SK-N-SH treated with all-trans-retinoic acid at 6 μM for 48 hours (cell line): ENCODE data around the gene KBTBD4.
A peak's percentile ranks its signal among the peaks of the same experiment; 100 is the strongest.
"Not testable (repeated sequence)": the region's sequence is repeated elsewhere in the genome, so short reads cannot be mapped to it uniquely, and the experiment has no call there.

Experiments used
- ATAC-seq: fragments of 200-7000 bp; cut with Tn5 transposase; 3 replicates; pipeline ENCODE4 v1.9.1; 2020; ENCODE audit warnings: mild to moderate bottlenecking, moderate library complexity
- ARNTL ChIP-seq: fragments of 450-650 bp; formaldehyde crosslinking; IDR thresholded peaks from 2 replicates; pipeline ENCODE4 v1.5.0; 2020; ENCODE audit warnings: low read depth, mild to moderate bottlenecking, moderate library complexity, borderline replicate concordance
- BACH2 ChIP-seq: fragments of 250-450 bp; sonication (Bioruptor Pico); IDR thresholded peaks from 2 replicates; pipeline ENCODE4 v1.9.0; 2021; ENCODE audit warnings: mild to moderate bottlenecking, borderline replicate concordance
- CREB5 ChIP-seq: fragments of 250-450 bp; sonication (Bioruptor Pico); IDR thresholded peaks from 2 replicates; pipeline ENCODE4 v1.5.1; 2020; ENCODE audit warnings: low read depth, mild to moderate bottlenecking, moderate library complexity
- CSDC2 ChIP-seq: fragments of 250-450 bp; sonication (Bioruptor Pico); IDR thresholded peaks from 2 replicates; pipeline ENCODE4 v1.5.0; 2020; ENCODE audit warnings: mild to moderate bottlenecking, moderate library complexity
- ESRRG ChIP-seq: fragments of 250-450 bp; sonication (Bioruptor Pico); IDR thresholded peaks from 2 replicates; pipeline ENCODE4 v1.6.1; 2021; ENCODE audit warnings: mild to moderate bottlenecking
- GLIS3 ChIP-seq: fragments of 250-450 bp; sonication (Bioruptor Pico); IDR thresholded peaks from 2 replicates; pipeline ENCODE4 v1.5.0; 2020; ENCODE audit warnings: mild to moderate bottlenecking, moderate library complexity
- ISL1 ChIP-seq: fragments of 250-450 bp; sonication (Bioruptor Pico); IDR thresholded peaks from 2 replicates; pipeline ENCODE4 v2.1.2; 2022; ENCODE audit warnings: mild to moderate bottlenecking, moderate library complexity
- OSR1 ChIP-seq: fragments of 250-450 bp; sonication (Bioruptor Pico); IDR thresholded peaks from 2 replicates; pipeline ENCODE4 v1.8.0; 2022; ENCODE audit warnings: moderate library complexity, mild to moderate bottlenecking, inconsistent platforms
- PATZ1 ChIP-seq: fragments of 250-450 bp; sonication (Bioruptor Pico); IDR thresholded peaks from 2 replicates; pipeline ENCODE4 v1.8.0; 2020; ENCODE audit warnings: mild to moderate bottlenecking, moderate library complexity, borderline replicate concordance
- POU6F1 ChIP-seq: fragments of 250-450 bp; sonication (Bioruptor Pico); IDR thresholded peaks from 2 replicates; pipeline ENCODE4 v1.8.0; 2021; ENCODE audit warnings: low read depth, mild to moderate bottlenecking, moderate library complexity, borderline replicate concordance
- PPARA ChIP-seq: fragments of 250-450 bp; sonication (Bioruptor Pico); IDR thresholded peaks from 2 replicates; pipeline ENCODE4 v1.5.0; 2020; ENCODE audit warnings: mild to moderate bottlenecking, borderline replicate concordance
- RARB ChIP-seq: fragments of 250-450 bp; sonication (Bioruptor Pico); IDR thresholded peaks from 2 replicates; pipeline ENCODE4 v1.8.0; 2021; ENCODE audit warnings: mild to moderate bottlenecking, moderate library complexity
- SNAI2 ChIP-seq: fragments of 250-450 bp; sonication (Bioruptor Pico); IDR thresholded peaks from 2 replicates; pipeline ENCODE4 v1.5.0; 2020; ENCODE audit warnings: mild to moderate bottlenecking, moderate library complexity
- TCF4 ChIP-seq: fragments of 250-450 bp; sonication (Bioruptor Pico); IDR thresholded peaks from 2 replicates; pipeline ENCODE4 v1.8.0; 2021; ENCODE audit warnings: mild to moderate bottlenecking, moderate library complexity, borderline replicate concordance
- TSHZ2 ChIP-seq: fragments of 250-450 bp; sonication (Bioruptor Pico); IDR thresholded peaks from 2 replicates; pipeline ENCODE4 v1.5.0; 2020; ENCODE audit warnings: mild to moderate bottlenecking, moderate library complexity
- ZFP3 ChIP-seq: fragments of 250-450 bp; sonication (Bioruptor Pico); IDR thresholded peaks from 2 replicates; pipeline ENCODE4 v1.5.0; 2020; ENCODE audit warnings: mild to moderate bottlenecking, moderate library complexity
- ZFP30 ChIP-seq: fragments of 450-650 bp; formaldehyde crosslinking; IDR thresholded peaks from 2 replicates; pipeline ENCODE4 v1.5.0; 2022; ENCODE audit warnings: mild to moderate bottlenecking, moderate library complexity
- ZNF565 ChIP-seq: fragments of 450-650 bp; formaldehyde crosslinking; conservative IDR thresholded peaks from 2 replicates; pipeline ENCODE4 v1.5.0; 2020; ENCODE audit warnings: low read depth, mild to moderate bottlenecking, moderate library complexity
- ZNF70 ChIP-seq: fragments of 450-650 bp; formaldehyde crosslinking; IDR thresholded peaks from 2 replicates; pipeline ENCODE4 v1.5.0; 2020; ENCODE audit warnings: mild to moderate bottlenecking, moderate library complexity
- TF ChIP-seq, protein P1 (sequence below): fragments of 250-450 bp; sonication (Bioruptor Pico); IDR thresholded peaks from 2 replicates; pipeline ENCODE4 v1.5.1; 2021; ENCODE audit warnings: mild to moderate bottlenecking, moderate library complexity

KBTBD4 gene

GRCh38 chr11:47533690-47534151 is 45.0 kb downstream of the KBTBD4 start:
- TF ChIP-seq POU6F1 (CRISPR knock-in tag): no peak
- no peak for TF ChIP-seq ZNF70
- TF ChIP-seq ISL1 (CRISPR knock-in tag): no peak
- no peak for TF ChIP-seq ZFP3 (CRISPR knock-in tag)
- TF ChIP-seq TSHZ2 (CRISPR knock-in tag): no peak
- TF ChIP-seq, protein P1, sequence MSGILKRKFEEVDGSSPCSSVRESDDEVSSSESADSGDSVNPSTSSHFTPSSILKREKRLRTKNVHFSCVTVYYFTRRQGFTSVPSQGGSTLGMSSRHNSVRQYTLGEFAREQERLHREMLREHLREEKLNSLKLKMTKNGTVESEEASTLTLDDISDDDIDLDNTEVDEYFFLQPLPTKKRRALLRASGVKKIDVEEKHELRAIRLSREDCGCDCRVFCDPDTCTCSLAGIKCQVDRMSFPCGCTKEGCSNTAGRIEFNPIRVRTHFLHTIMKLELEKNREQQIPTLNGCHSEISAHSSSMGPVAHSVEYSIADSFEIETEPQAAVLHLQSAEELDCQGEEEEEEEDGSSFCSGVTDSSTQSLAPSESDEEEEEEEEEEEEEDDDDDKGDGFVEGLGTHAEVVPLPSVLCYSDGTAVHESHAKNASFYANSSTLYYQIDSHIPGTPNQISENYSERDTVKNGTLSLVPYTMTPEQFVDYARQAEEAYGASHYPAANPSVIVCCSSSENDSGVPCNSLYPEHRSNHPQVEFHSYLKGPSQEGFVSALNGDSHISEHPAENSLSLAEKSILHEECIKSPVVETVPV (CRISPR knock-in tag): no peak
- TF ChIP-seq SNAI2 (CRISPR knock-in tag): no peak
- TF ChIP-seq PPARA: no peak
- TF ChIP-seq PATZ1 (CRISPR knock-in tag): no peak
- no peak for TF ChIP-seq BACH2 (CRISPR knock-in tag)
- TF ChIP-seq CREB5 (CRISPR knock-in tag): no peak
- no peak for TF ChIP-seq ARNTL
- TF ChIP-seq RARB (CRISPR knock-in tag): no peak
- TF ChIP-seq CSDC2 (CRISPR knock-in tag): no peak
- no peak for TF ChIP-seq ESRRG
- TF ChIP-seq ZNF565 (CRISPR knock-in tag): no peak
- TF ChIP-seq GLIS3: no peak
- ATAC-seq: peak; percentile 68

- TF ChIP-seq ZNF565 (CRISPR knock-in tag) (no peak), ARNTL (no peak)
- peak; percentile 51; the same call in 2 of the 3 replicates for ATAC-seq
These were observed 46.1 kb downstream of the KBTBD4 start for GRCh38 chr11:47532597-47533213.

DNA sequence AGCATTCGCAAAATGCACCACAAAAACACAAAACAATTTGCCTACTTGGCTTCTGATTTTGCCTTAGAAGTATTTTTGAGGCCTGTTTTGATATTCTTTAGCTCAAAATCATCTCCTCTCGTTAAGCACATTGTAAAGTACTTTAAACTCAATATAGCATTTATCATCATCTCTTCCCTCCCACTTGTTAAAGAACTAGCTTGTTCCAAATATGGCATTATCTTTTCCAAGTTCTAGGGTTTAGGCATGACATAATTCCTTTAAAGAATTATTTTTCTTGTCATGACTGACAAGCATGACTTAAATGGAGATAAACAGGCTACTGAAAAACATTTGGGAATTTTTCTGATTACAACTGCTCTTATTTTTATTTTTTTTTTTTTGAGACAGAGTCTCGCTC is 47.1 kb downstream of the KBTBD4 start:
- ATAC-seq: no peak
- TF ChIP-seq ESRRG (no peak), ISL1 (CRISPR knock-in tag) (0 out of 2 replicates have a peak, but pooled peaks have one; percentile 6), CSDC2 (CRISPR knock-in tag) (no peak)
- TF ChIP-seq, all 23 proteins: peak for 1

GRCh38 chr11:47530721-47531120 is 48.0 kb downstream of the KBTBD4 start:
- not testable (repeated sequence) for ATAC-seq

- no peak for ATAC-seq
These were observed 48.8 kb downstream of the KBTBD4 start for GRCh38 chr11:47529951-47530350.

More at GRCh38 chr11:47529951-47530350, 48.8 kb downstream of the KBTBD4 start:
- no peak for TF ChIP-seq ZNF70
- no peak for TF ChIP-seq OSR1 (CRISPR knock-in tag)
- no peak for TF ChIP-seq PPARA
- TF ChIP-seq CREB5 (CRISPR knock-in tag): no peak
- no peak for TF ChIP-seq TCF4 (CRISPR knock-in tag)
- no peak for TF ChIP-seq ZNF565 (CRISPR knock-in tag)
- no peak for TF ChIP-seq ARNTL
- TF ChIP-seq, protein P1 (CRISPR knock-in tag): no peak
- no peak for TF ChIP-seq ZFP3 (CRISPR knock-in tag)
- no peak for TF ChIP-seq RARB (CRISPR knock-in tag)
- TF ChIP-seq ZFP30 (CRISPR knock-in tag): no peak
- TF ChIP-seq, all 23 proteins: peak for 0
